Retinal pigment epithelial cell (primary cell): ENCODE results near the gene PLA2G2D.
A peak's percentile ranks its signal among the peaks of the same experiment; 100 is the strongest.

Source experiments
- DNase-seq: peaks from one replicate; pipeline ENCODE4 v3.0.0-alpha.2; 2010; ENCODE audit warnings: low read depth
- H3K4me3 ChIP-seq: 2 replicates; pipeline ENCODE4 v1.5.1; 2011; ENCODE audit warnings: mild to moderate bottlenecking, low read length, control low read depth, moderate library complexity
- TF ChIP-seq, protein P1 (sequence below): conservative IDR thresholded peaks from 2 replicates; pipeline ENCODE4 v1.5.1; 2011; ENCODE audit warnings: low read depth, low read length, control low read depth, inconsistent platforms

Gene PLA2G2D

DNA sequence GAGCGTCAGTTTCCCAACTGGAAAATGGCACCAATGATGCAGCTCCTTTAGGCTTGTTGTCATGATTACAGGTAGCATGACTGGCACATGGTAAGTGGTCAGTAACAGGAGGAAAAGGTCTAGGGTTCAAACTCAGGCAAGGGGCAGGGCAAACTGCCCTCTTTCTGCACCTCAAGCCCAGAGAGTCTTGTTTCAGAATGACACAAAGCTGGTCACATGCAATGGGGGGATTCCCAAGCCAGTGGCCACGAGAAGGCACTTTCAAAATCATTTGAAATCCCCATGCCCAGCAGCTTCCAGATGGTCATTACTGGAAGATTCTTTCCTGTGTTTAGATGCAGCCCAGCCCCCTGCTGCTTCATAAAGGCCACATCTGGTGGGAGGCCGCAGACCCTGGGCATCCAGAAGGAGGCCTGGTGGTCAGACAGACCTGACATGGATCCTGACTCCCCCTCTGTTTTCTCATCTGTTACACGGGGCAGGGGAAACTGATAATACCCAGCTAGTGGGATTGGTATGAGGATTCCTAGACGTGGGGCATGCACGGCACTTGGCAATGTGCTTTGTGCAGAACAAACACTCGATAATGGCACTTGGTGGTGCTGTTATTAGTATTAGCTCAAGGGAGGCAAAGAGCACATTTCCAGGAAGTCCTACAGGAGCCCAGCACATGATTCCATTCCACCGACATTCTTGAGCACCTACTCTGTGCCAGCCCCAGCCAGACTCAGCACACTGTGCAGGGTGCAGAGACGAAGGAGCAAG lies 6.9 kb upstream of the PLA2G2D start:
- no peak for DNase-seq
- TF ChIP-seq, protein P1, sequence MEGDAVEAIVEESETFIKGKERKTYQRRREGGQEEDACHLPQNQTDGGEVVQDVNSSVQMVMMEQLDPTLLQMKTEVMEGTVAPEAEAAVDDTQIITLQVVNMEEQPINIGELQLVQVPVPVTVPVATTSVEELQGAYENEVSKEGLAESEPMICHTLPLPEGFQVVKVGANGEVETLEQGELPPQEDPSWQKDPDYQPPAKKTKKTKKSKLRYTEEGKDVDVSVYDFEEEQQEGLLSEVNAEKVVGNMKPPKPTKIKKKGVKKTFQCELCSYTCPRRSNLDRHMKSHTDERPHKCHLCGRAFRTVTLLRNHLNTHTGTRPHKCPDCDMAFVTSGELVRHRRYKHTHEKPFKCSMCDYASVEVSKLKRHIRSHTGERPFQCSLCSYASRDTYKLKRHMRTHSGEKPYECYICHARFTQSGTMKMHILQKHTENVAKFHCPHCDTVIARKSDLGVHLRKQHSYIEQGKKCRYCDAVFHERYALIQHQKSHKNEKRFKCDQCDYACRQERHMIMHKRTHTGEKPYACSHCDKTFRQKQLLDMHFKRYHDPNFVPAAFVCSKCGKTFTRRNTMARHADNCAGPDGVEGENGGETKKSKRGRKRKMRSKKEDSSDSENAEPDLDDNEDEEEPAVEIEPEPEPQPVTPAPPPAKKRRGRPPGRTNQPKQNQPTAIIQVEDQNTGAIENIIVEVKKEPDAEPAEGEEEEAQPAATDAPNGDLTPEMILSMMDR, result no peak
- H3K4me3 ChIP-seq, result no peak overlapping the region

DNA sequence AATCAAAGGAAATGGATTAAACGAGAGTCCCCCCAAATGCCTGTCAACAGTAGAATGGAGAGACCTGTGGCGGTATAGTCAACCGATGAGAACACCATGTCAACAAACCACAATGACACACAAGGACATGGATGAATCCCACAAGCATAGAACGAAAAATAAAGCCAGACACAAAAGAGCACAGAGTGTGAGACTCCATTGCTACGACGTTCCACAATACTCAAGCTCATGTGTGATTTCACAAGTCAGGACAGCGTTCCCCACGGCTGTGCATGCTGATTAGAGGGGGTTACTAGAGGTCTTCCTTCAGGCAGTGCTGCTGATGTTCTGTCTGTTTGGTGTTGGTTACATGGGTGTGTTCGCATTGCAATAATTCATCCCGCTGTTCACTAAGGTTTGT lies 5.8 kb upstream of the PLA2G2D start:
- TF ChIP-seq, protein P1, result no peak
- no peak overlapping the region for H3K4me3 ChIP-seq
- DNase-seq, result no peak

DNA sequence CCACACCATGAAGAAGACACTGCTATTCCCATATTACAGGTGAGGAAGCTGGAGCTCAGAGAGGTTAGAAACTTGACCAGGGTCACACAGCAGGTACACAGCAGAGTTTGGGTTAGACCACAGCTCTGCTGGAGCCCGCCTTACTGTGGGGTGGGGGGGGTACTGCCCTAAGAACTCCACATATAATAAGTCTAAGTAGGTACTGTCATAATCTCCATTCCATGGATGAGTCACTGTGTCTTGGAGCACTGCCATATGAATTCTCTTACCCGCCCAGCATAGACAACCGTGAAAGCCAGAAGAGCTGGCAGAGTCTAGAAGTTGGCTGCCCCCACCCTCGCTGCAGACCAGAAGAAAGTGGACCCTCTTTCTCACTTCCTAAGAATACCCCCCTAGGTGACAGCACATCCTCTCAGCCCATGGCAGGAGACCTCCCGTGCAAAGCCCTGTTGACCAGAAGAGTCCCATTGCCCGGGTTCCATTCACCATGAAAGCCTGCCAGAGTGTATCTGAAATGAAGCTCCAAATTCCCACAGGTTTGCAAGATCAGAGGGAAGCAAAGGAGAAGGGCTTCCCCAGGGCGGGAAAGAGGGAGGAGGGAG lies 5.2 kb upstream of the PLA2G2D start:
- H3K4me3 ChIP-seq, result no peak overlapping the region
- peak; percentile 52 for DNase-seq
- TF ChIP-seq, protein P1, result no peak

DNA sequence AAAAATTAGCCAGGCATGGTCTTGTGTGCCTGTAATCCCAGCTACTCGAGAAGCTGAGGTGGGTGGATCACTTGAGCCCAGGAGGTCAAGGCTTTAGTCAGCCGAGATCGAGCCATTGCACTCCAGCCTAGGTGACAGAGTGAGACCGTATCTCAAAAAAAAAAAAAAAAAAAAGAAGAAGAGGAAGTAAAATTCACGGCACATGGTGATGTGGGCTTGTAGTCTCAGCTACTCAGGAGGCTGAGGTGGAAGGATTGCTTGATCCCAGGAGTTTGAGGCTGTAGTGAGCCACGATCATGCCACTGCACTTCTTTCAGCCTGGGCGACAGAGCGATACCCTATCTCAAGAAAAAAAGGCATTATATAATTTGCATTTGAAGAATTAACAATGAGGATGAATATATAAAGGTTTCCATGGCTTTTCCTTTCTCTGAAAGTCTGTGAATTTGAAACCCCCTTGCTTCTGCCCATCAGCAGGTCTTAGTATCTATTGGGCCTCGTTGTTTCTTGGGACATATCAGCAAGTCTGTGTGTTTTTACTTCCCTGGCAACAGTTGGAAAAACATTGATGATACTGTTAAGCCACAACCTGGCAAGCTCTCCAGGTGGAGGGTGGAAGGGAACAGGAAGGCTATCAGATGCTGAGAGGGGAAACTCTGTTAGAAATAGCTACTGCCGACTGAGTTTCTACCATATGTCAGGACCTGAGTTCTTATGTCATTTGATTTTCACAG lies 4.6 kb upstream of the PLA2G2D start:
- TF ChIP-seq, protein P1, result no peak
- H3K4me3 ChIP-seq, result no peak overlapping the region
- no peak for DNase-seq

DNA sequence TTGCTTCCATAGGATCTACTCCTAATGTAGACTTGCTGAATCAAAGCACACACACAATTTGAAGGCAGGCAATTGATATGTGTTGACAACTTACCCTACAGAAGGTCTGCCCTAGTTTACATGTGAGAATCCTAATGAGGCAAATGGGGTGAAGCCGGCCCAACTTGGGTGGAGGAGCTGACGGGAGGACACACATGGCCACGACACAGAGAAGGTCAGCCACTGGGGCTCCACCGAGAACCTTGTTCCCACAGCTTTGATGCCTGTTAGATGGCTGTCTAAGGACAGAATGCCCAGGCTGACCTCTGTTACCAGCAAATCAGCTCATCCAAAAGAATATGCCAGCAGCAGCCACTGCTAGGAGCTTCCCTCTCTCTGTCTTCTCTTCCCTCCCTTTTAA lies 1.5 kb upstream of the PLA2G2D start:
- no peak overlapping the region for H3K4me3 ChIP-seq
- TF ChIP-seq, protein P1, result no peak
- no peak for DNase-seq

DNA sequence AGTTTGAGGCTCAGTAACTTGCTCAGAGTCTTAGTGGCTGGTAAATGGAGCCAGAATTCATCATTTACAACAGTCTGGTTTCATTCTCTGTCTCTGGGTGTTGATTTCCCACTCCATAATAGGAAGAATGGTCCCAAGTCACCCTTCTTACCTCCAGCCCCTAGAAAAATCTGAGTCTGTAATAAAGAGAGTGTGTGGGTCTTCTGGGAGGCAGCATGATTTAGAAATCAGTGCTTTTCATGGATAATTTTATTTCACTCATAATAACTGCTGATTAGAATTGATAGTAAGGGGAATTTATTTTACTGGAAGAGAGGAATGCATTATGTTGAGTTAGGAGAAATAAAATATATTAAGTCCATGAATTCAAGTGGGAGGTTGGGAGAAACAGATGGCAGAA lies 2.1 kb downstream of the PLA2G2D start:
- H3K4me3 ChIP-seq, result no peak overlapping the region
- no peak for DNase-seq
- TF ChIP-seq, protein P1, result no peak
